K562 (cell line): ENCODE data around the gene PPRC1. TPM values are rescaled to one million over a fixed set of nuclear protein-coding genes. Genes with fewer than 3 reads are reported as not detected.
A peak's percentile ranks its signal among the peaks of the same experiment; 100 is the strongest.

ENCODE experiments used
- ATAC-seq: fragments of 200-7000 bp; cut with Tn5 transposase; 3 replicates; pipeline ENCODE4 v1.9.1; 2020; ENCODE audit warnings: moderate library complexity
- Bru-seq: library from RNA; stranded (reverse); fragments of 400-500 nt; gene quantifications from one replicate; lab custom pipeline; 2021; lab: Mats Ljungman, UMichigan
- BruChase-seq, 2 experiments: library from RNA; stranded (reverse); fragments of 400-500 nt; gene quantifications; one replicate each; lab custom pipeline; 2021; lab: Mats Ljungman, UMichigan
- BruUV-seq: library from RNA; stranded (reverse); fragments of 400-500 nt; replicated peaks from 2 replicates; lab custom pipeline; 2021; lab: Mats Ljungman, UMichigan
- CTCF ChIA-PET: fragments of 300-600 bp; formaldehyde crosslinking; extraction: SDS; loops from one replicate; lab custom pipeline; 2021; ENCODE audit warnings: low intra/inter-chr PET ratio; lab: Yijun Ruan, JAX
- POLR2A ChIA-PET: fragments of 300-600, 350-650 bp; sonication (Branson Sonifier 250); formaldehyde crosslinking; extraction: SDS; loops from one replicate; lab custom pipeline; 2021; ENCODE audit warnings: antibody characterized with exemption, inconsistent platforms; lab: Yijun Ruan, JAX
- DNase-seq, 4 experiments: peaks; one replicate each; pipeline versions ENCODE4 v3.0.0 to v3.0.0-alpha.2; 2011 to 2018; ENCODE audit warnings: low spot score in 3 of 4, mixed read lengths in 3 of 4; ENCODE audit errors: extremely low read depth in 1 of 4
- FAIRE-seq: peaks from 2 replicates; lab custom pipeline; 2011; peaks lifted over from hg19 to GRCh38; lab: Jason Lieb, UNC
- H2AFZ ChIP-seq: 2 replicates; pipeline ENCODE4 v1.6.0; 2011; ENCODE audit warnings: low read depth, low read length, control low read depth, inconsistent platforms
- H3K27ac ChIP-seq: fragments of 200-600 bp; 3 replicates; pipeline ENCODE4 v1.8.0; 2011; ENCODE audit warnings: low read depth, mild to moderate bottlenecking, control low read depth, inconsistent platforms, low read length, moderate library complexity, mixed read lengths; ENCODE audit errors: extremely low read depth
- H3K27me3 ChIP-seq, 2 experiments: fragments of 300-600 bp in 1 of 2; 2 replicates in 1 of 2; 3 replicates in 1 of 2; pipeline versions ENCODE4 v1.6.0 to v1.8.0; 2011; ENCODE audit warnings: inconsistent platforms in 2 of 2, low read length in 2 of 2, mild to moderate bottlenecking in 1 of 2, mixed read lengths in 1 of 2, moderate library complexity in 1 of 2; ENCODE audit not compliant: control insufficient read depth in 2 of 2, insufficient read depth in 2 of 2
- H3K36me3 ChIP-seq: fragments of 300-600 bp; 3 replicates; pipeline ENCODE4 v1.8.0; 2011; ENCODE audit warnings: mild to moderate bottlenecking, low read length, inconsistent platforms; ENCODE audit not compliant: control insufficient read depth, insufficient read depth
- H3K4me1 ChIP-seq, 2 experiments: fragments of 200-600 bp in 1 of 2; replicated peaks in 1 of 2; 2 replicates in 1 of 2; 3 replicates in 1 of 2; pipeline versions ENCODE4 v1.5.1 to v1.8.0; 2011; ENCODE audit warnings: inconsistent platforms in 2 of 2, low read length in 2 of 2, mild to moderate bottlenecking in 1 of 2, mixed read lengths in 1 of 2, moderate library complexity in 1 of 2; ENCODE audit not compliant: control insufficient read depth in 2 of 2, insufficient read depth in 2 of 2
- H3K4me2 ChIP-seq: 2 replicates; pipeline ENCODE4 v1.6.1; 2011; ENCODE audit warnings: low read length, control low read depth, inconsistent platforms, mixed read lengths; ENCODE audit not compliant: insufficient read depth
- H3K4me3 ChIP-seq: fragments of 200-600 bp; sonication (generic), shearing (Covaris generic); 2 replicates; pipeline ENCODE4 v1.5.1; 2016; ENCODE audit warnings: control low read depth, inconsistent platforms
- H3K79me2 ChIP-seq: fragments of 200-600 bp; 3 replicates; pipeline ENCODE4 v1.8.0; 2011; ENCODE audit warnings: low read length, inconsistent platforms; ENCODE audit not compliant: control insufficient read depth, insufficient read depth
- H3K9ac ChIP-seq, 2 experiments: 2 replicates each; pipeline versions ENCODE4 v1.6.0 to v1.6.1; 2011; ENCODE audit warnings: low read depth in 2 of 2, low read length in 2 of 2, control low read depth in 1 of 2, inconsistent platforms in 1 of 2, mild to moderate bottlenecking in 1 of 2, mixed read lengths in 1 of 2; ENCODE audit not compliant: insufficient read depth in 1 of 2
- H3K9me1 ChIP-seq: one replicate; pipeline ENCODE4 v1.6.0; 2011; ENCODE audit warnings: inconsistent platforms, mild to moderate bottlenecking, low read length, moderate library complexity; ENCODE audit not compliant: control insufficient read depth, insufficient read depth
- H3K9me3 ChIP-seq: replicated peaks from 2 replicates; pipeline ENCODE4 v1.5.1; 2011; ENCODE audit warnings: low read depth, low read length, inconsistent platforms; ENCODE audit not compliant: control insufficient read depth, insufficient read depth
- H4K20me1 ChIP-seq: replicated peaks from 2 replicates; pipeline ENCODE4 v1.6.1; 2011; ENCODE audit warnings: low read length, inconsistent platforms, mixed read lengths; ENCODE audit not compliant: control insufficient read depth, insufficient read depth
- FOXM1 ChIP-seq, 2 experiments: fragments of 450-650 bp in 1 of 2; sonication (generic) in 1 of 2; formaldehyde crosslinking in 1 of 2; IDR thresholded peaks; 2 replicates each; pipeline versions ENCODE4 v1.6.1 to v1.9.0; 2017 to 2022; ENCODE audit warnings: low read depth in 2 of 2, mild to moderate bottlenecking in 2 of 2, missing genetic modification reagents in 1 of 2, moderate library complexity in 1 of 2
- HNRNPLL ChIP-seq: fragments of 200-400 bp; formaldehyde crosslinking; IDR thresholded peaks from 2 replicates; pipeline ENCODE4 v1.6.1; 2017; ENCODE audit warnings: low read length, low read depth, mild to moderate bottlenecking; ENCODE audit not compliant: poor library complexity, severe bottlenecking
- KDM2B ChIP-seq: fragments of 250-450 bp; sonication (Bioruptor Pico); IDR thresholded peaks from 2 replicates; pipeline ENCODE4 v1.8.0; 2021; ENCODE audit warnings: mild to moderate bottlenecking, moderate library complexity
- PHB ChIP-seq: fragments of 250-450 bp; sonication (Bioruptor Pico); IDR thresholded peaks from 2 replicates; pipeline ENCODE4 v1.5.0; 2021
- TFAM ChIP-seq: fragments of 250-450 bp; sonication (Bioruptor Pico); conservative IDR thresholded peaks from 2 replicates; pipeline ENCODE4 v1.5.0; 2021; ENCODE audit warnings: mild to moderate bottlenecking, moderate library complexity
- ZNF584 ChIP-seq: fragments of 200-800 bp; sonication (Bioruptor generic); IDR thresholded peaks from 2 replicates; pipeline ENCODE4 v1.6.1; 2016; ENCODE audit warnings: low read depth, mild to moderate bottlenecking, missing genetic modification characterization, missing compliant biosample characterization
- WGBS: fragments of 100-300 bp; shearing (Covaris generic); methylation state at CpG from one replicate; pipeline ENCODE4 v1.1.6; 2016; ENCODE audit warnings: low coverage, mixed read lengths; ENCODE audit not compliant: insufficient coverage; ENCODE audit errors: missing lambda C conversion rate; 5-methylcytosine and 5-hydroxymethylcytosine counted together
- in situ Hi-C: fragments of 300-500 bp; cut with MboI; formaldehyde crosslinking; loops from 4 replicates; pipeline ENCODE4 v1.15.0; 2018; ENCODE audit warnings: inconsistent platforms, mixed read lengths
- intact Hi-C: fragments of 100-400 bp; cut with micrococcal nuclease; formaldehyde crosslinking; loops from 2 replicates; pipeline ENCODE4 v1.14.2; 2022
- long read RNA-seq, 3 experiments: library from polyadenylated mRNA in 2 of 3; library from RNA in 1 of 3; unstranded in 2 of 3; stranded (forward) in 1 of 3; transcript quantifications; one replicate each; pipeline ENCODE4 v2.0.0, GENCODE V29; 2019 to 2022
- polyA minus RNA-seq, 3 experiments: library from RNA; depleted of rRNA, polyadenylated mRNA; stranded (reverse); fragments of >200 nt; gene quantifications; 2 replicates each; pipeline ENCODE4 v1.2.3, GENCODE V29; 2011
- polyA plus RNA-seq, 8 experiments: library from polyadenylated mRNA; depleted of rRNA in 4 of 8; stranded (reverse) in 5 of 8; unstranded in 3 of 8; fragments of >200 nt; fragmentation: Nextera tagmentation in 2 of 8; fragmentation: Illumina TruSeq in 1 of 8; extraction: Ambion mirVana in 2 of 8; extraction: Trizol in 1 of 8; gene quantifications; 2 replicates each; pipeline versions ENCODE4 v1.2.1 to v1.2.3, GENCODE V29; 2011 to 2014; ENCODE audit warnings: inconsistent platforms in 1 of 8, missing spikeins in 1 of 8
- total RNA-seq, 7 experiments: library from RNA; depleted of rRNA in 6 of 7; stranded (reverse); fragments of >200 nt in 6 of 7; fragmentation: Illumina TruSeq in 2 of 7; extraction: Trizol in 2 of 7; gene quantifications; 2 replicates each; pipeline versions ENCODE4 v1.2.1 to v1.2.3, GENCODE V29; 2011 to 2021; ENCODE audit warnings: low replicate concordance in 1 of 7
- TF ChIP-seq, protein P1 (sequence below): sonication (generic); formaldehyde crosslinking; IDR thresholded peaks from 2 replicates; pipeline ENCODE4 v1.8.1; 2023; ENCODE audit warnings: mild to moderate bottlenecking, missing genetic modification reagents

Gene PPRC1, protein sequence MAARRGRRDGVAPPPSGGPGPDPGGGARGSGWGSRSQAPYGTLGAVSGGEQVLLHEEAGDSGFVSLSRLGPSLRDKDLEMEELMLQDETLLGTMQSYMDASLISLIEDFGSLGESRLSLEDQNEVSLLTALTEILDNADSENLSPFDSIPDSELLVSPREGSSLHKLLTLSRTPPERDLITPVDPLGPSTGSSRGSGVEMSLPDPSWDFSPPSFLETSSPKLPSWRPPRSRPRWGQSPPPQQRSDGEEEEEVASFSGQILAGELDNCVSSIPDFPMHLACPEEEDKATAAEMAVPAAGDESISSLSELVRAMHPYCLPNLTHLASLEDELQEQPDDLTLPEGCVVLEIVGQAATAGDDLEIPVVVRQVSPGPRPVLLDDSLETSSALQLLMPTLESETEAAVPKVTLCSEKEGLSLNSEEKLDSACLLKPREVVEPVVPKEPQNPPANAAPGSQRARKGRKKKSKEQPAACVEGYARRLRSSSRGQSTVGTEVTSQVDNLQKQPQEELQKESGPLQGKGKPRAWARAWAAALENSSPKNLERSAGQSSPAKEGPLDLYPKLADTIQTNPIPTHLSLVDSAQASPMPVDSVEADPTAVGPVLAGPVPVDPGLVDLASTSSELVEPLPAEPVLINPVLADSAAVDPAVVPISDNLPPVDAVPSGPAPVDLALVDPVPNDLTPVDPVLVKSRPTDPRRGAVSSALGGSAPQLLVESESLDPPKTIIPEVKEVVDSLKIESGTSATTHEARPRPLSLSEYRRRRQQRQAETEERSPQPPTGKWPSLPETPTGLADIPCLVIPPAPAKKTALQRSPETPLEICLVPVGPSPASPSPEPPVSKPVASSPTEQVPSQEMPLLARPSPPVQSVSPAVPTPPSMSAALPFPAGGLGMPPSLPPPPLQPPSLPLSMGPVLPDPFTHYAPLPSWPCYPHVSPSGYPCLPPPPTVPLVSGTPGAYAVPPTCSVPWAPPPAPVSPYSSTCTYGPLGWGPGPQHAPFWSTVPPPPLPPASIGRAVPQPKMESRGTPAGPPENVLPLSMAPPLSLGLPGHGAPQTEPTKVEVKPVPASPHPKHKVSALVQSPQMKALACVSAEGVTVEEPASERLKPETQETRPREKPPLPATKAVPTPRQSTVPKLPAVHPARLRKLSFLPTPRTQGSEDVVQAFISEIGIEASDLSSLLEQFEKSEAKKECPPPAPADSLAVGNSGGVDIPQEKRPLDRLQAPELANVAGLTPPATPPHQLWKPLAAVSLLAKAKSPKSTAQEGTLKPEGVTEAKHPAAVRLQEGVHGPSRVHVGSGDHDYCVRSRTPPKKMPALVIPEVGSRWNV (N-terminal part only)
- total RNA-seq (2011; cell fraction: chromatin; rRNA removed; ENCODE audit: low replicate concordance), result 77.8 and 159 TPM in 2 replicates
- 67.4 and 76.5 TPM in 2 replicates for total RNA-seq (2011; cell fraction: nucleolus; rRNA removed)
- 77.6 and 87.0 TPM in 2 replicates for total RNA-seq (2011; cell fraction: nucleoplasm; rRNA removed)
- total RNA-seq (2014; rRNA removed) (11.8 and 16.8 TPM in 2 replicates), total RNA-seq (2014; rRNA removed; fragmentation: Illumina TruSeq; extraction: Trizol) (13.4 and 16.2 TPM in 2 replicates), total RNA-seq (2015; rRNA removed; fragmentation: Illumina TruSeq; extraction: Trizol) (16.2 and 17.0 TPM in 2 replicates), total RNA-seq (2021) (43.1 and 44.0 TPM in 2 replicates), polyA plus RNA-seq (2011; rRNA removed) (13.6 and 21.6 TPM in 2 replicates), polyA plus RNA-seq (2014; fragmentation: Illumina TruSeq; extraction: Trizol) (44.0 and 47.1 TPM in 2 replicates), polyA plus RNA-seq (2014; fragmentation: Nextera tagmentation; extraction: Ambion mirVana) (1 to 10 TPM; 8.5 to 9.0 TPM), polyA plus RNA-seq (2014; rRNA removed) (24.1 and 27.4 TPM in 2 replicates), polyA minus RNA-seq (2011; rRNA and poly(A)+ RNA removed) (25.9 and 29.7 TPM in 2 replicates), Bru-seq, nascent RNA (percentile 87 among the genes with signal in this experiment), BruChase-seq, experiment 1, labeled RNA remaining after a 2-hour chase (percentile 88 among the genes with signal in this experiment), BruChase-seq, experiment 2, labeled RNA remaining after a 6-hour chase (percentile 91 among the genes with signal in this experiment)
- 13.9 and 15.5 TPM in 2 replicates for polyA plus RNA-seq (2011; cell fraction: cytosol; rRNA removed)
- 46.7 and 61.2 TPM in 2 replicates for polyA plus RNA-seq (2011; cell fraction: nucleus; rRNA removed)
- 19.6 and 31.0 TPM in 2 replicates for polyA plus RNA-seq (2012)
- 27.4 and 28.0 TPM in 2 replicates for polyA minus RNA-seq (2011; cell fraction: cytosol; rRNA and poly(A)+ RNA removed)
- polyA minus RNA-seq (2011; cell fraction: nucleus; rRNA and poly(A)+ RNA removed), result 22.3 and 23.7 TPM in 2 replicates
- long read RNA-seq, experiment 1, transcript PPRC1-202 (10 exons, 2,163 nt), result major isoform, 14 of 57 reads
- long read RNA-seq, experiment 1, partial matches to known transcripts, result 29 of 57 reads
- long read RNA-seq, experiment 1, other reads (novel, unspliced or antisense), result 14 of 57 reads
- long read RNA-seq, experiment 2, full-length matches to known transcripts, result 14 of 33 reads
- long read RNA-seq, experiment 2, partial matches to known transcripts, result 10 of 33 reads
- long read RNA-seq, experiment 2, other reads (novel, unspliced or antisense), result 9 of 33 reads
- long read RNA-seq, experiment 3, partial matches to known transcripts, result 1 of 5 reads
- long read RNA-seq, experiment 3, other reads (novel, unspliced or antisense), result 2 of 5 reads

DNA sequence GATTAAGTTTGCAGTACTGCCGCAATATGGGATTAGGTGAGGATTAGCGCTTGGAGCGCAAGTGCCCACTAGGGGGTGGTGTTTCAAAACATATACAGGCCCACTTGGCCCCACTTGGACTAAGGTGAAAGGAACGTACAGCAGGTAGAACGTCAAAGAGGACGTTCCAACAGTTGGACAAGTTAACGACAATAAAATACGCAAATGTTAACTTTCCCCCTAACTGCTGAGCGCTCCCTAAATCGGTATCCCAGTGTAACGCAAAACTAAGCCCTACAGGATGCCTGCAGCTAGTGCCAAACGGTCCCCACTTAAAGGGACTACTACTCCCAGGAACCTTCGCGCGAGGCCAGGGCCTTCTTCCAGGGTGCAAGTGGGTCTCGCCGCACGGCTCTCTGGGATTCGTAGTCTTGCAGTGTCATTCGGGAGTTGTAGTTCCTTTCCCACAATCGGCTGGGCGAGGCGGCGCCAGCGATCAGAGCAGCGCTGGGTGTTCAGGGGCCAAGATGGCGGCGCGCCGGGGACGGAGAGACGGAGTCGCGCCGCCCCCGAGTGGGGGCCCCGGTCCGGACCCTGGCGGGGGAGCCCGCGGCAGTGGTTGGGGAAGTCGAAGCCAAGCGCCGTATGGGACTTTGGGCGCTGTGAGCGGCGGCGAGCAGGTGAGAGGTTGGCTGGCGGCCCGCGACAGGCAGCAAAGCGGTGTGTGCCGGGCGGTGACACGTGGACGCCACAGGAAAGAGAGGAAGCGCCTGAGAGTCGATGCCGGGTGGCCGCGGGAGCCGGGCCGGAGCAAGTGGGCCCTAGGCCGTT is at the start of gene PPRC1:
Gene PPRC1, plus strand, starts transcription at position 478 of the 810 bp plus-strand sequence. Its CDS starts 29 bp downstream, at position 507.
- Histone ChIP-seq H3K4me1 (peaks cover 22 to 24% of the 10 kb centered on the region in 2 experiments; a peak in 4 of 5 replicates), H3K27ac (peak within 1 kb of the TSS; percentile 91), H3K27me3 (no peaks in the 10 kb centered on the region), H3K9ac (peak within 1 kb of the TSS; percentile 94 to 99), H2AFZ (peak within 1 kb of the TSS; percentile 99), H3K9me1 (peaks cover 8% of the 10 kb centered on the region), H3K4me3 (peak within 1 kb of the TSS; percentile 96), H3K4me2 (peak within 1 kb of the TSS; percentile 89), H3K79me2 (peaks cover 54% of the 10 kb centered on the region), H3K9me3 (0 out of 2 replicates have a peak, but pooled peaks cover 2% of the 10 kb centered on the region), H4K20me1 (peaks cover 24% of the 10 kb centered on the region; the same call in 1 of the 2 replicates), H3K36me3 (peaks cover 32% of the 10 kb centered on the region)
- CTCF ChIA-PET, result interaction anchor here (0.8 kb wide), 1 partner anchor 215 kb away, joined by 3 read pairs; no protein-coding TSS in a partner anchor
- no TSS peak for BruUV-seq
- POLR2A ChIA-PET, result interaction anchor here (0.6 to 2.5 kb wide), 5 partner anchors 10 to 587 kb away, joined by 3 to 16 read pairs (median 4); no protein-coding TSS in a partner anchor
- DNase-seq (peak; percentile 82 to 97 (median 86)), ATAC-seq (peak; percentile 96), FAIRE-seq (peak; percentile 100)
- in situ Hi-C loops, result no loop called here
- intact Hi-C loops, result loop anchor here (1.0 kb wide), 2 partner anchors 20 kb away; partner anchors contain the start of gene NOLC1
- WGBS, result under 1% methylated on average over 27 of the region's 64 CpGs
- TF ChIP-seq FOXM1 (IDR thresholded peaks at IDR 0.05; ENCODE audit: low read depth) (no peak), FOXM1 (CRISPR knock-in tag; IDR thresholded peaks at IDR 0.05; ENCODE audit: low read depth) (0 out of 2 replicates have a peak, but pooled peaks have one; percentile 12), HNRNPLL (peak; percentile 69), KDM2B (0 out of 2 replicates have a peak, but pooled peaks have one; percentile 15), TFAM (no peak), ZNF584 (CRISPR knock-in tag) (peak; percentile 86; the same call in 1 of the 2 replicates), PHB (CRISPR knock-in tag) (no peak)
- TF ChIP-seq, protein P1, sequence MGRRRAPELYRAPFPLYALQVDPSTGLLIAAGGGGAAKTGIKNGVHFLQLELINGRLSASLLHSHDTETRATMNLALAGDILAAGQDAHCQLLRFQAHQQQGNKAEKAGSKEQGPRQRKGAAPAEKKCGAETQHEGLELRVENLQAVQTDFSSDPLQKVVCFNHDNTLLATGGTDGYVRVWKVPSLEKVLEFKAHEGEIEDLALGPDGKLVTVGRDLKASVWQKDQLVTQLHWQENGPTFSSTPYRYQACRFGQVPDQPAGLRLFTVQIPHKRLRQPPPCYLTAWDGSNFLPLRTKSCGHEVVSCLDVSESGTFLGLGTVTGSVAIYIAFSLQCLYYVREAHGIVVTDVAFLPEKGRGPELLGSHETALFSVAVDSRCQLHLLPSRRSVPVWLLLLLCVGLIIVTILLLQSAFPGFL, result no peak
